NCI-H2107 (cell line): ENCODE results near the gene SMYD1.

Experiments
- DNase-seq: peaks from one replicate; lab custom pipeline; 2025; lab: John Stamatoyannopoulos, UW

The SMYD1 gene

GRCh38 chr2:88141952-88142351 lies 74.3 kb downstream of the SMYD1 start:
- DNase-seq: no peak

GRCh38 chr2:88144271-88144670 lies 76.6 kb downstream of the SMYD1 start:
- no peak for DNase-seq

- DNase-seq: no peak
These were observed 77.4 kb downstream of the SMYD1 start for GRCh38 chr2:88144914-88145497.

- no peak for DNase-seq
These were observed 79.0 kb downstream of the SMYD1 start for GRCh38 chr2:88146590-88146989.

GRCh38 chr2:88147145-88147544 lies 79.5 kb downstream of the SMYD1 start:
- DNase-seq: no peak

- no peak for DNase-seq
These were observed 81.4 kb downstream of the SMYD1 start for GRCh38 chr2:88148929-88149438.

- no peak for DNase-seq
These were observed 91.9 kb downstream of the SMYD1 start for GRCh38 chr2:88159481-88159880.

GRCh38 chr2:88159955-88160415 lies 92.4 kb downstream of the SMYD1 start:
- peak; percentile 78 for DNase-seq

GRCh38 chr2:88160517-88160916 lies 92.9 kb downstream of the SMYD1 start:
- no peak for DNase-seq

- DNase-seq: no peak
These were observed 94.0 kb downstream of the SMYD1 start for GRCh38 chr2:88161446-88162244.
